ENCODE data around the gene CGN.

CGN gene

DNA sequence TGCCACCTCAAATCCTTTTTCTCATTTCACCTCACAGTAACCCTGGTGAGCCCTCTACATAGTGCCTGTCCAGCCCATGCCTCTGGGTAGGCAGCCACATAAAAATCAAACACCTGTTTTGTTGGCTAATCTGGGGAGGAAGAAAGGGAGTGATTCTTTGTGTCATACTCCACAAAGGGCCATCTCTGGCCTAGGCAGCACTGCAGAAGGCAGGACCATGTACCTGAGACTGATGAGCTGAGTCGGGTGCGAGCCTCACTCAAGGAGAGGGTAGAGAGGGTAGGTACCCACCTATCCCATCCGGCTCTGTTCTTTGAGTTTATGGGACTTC lies 36.7 kb downstream of the CGN start:
- no peak for DNase-seq (ENCODE audit: low spot score)

DNA sequence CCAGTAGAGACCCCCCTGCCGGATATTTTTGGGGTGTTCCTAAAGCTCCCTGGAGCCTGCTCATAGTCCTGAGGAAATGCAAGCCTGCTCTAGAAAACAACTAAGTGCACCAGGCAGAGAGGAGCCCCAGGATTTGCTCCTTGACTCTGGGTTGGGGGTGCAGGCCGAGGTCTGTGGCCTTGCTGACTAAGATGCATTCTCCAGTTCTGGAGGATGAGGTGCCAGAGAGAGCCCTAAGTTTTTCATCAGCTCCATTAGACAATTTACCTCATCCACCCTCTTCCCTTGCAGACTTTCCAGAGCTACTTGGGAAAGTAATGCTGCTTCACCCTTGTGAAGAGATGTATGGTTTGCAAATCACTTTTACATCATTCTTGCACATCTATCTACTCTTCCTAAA lies 38.0 kb downstream of the CGN start:
- no peak for DNase-seq (ENCODE audit: low spot score)

DNA sequence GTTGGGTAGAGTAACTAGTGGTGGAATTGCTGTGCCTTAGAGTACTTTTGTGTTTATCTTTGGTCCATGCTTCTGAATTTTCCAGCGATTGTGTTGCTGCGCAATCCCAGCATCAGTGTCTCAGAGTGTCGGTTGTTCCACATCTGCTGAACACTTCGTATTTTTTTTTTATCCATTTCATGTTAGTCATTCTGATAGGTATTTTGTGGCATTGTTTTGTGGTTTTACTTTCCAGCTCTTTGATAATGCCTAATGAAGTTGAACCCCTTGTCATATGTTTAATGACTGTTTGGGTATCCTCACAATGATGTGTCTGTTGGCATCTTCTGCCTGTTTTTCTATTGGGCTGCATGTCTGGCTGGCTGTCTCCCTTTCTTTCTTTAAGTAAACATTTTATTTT lies 42.5 kb downstream of the CGN start:
- peak; percentile 52 for DNase-seq (ENCODE audit: low spot score)

DNA sequence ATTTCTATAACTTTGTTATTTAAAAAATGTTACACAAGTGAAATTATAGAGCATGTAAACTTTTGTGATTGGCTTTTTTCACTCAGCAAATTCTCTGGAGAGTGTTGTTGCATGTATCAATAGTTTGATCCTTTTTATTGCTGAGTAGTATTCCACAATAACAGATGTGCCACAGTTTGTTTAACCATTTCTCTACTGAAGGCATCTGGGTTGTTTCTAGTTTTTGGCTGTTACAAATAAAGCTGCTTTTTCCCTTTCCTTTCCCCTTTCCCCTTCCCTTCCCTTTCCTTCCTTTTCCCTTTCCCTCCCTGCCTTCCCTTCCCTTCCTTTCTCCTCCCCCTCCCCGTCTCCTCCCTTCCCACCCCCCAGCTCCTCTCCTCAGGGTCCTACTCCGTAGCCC lies 44.9 kb downstream of the CGN start:
- DNase-seq (ENCODE audit: low spot score): no peak

DNA sequence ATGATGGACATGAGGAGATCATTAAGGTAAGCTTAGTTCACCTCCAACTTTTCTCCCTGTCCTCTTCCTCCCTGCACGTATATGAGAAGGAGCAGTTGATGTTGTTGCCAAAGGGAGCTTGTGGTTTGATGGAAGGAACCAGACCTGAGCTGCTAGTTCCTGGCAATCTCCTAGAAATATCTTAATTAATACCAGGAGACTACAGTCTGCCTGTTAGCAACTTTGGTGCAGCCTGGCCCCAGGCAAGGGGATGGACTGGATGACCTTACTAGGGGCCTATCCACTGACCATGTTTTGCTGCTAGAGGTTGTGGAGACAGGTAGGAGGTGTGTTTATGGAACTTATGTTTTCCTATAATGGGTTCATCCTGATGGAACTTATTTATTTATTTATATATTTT lies 51.5 kb downstream of the CGN start:
- DNase-seq (ENCODE audit: low spot score): no peak

DNA sequence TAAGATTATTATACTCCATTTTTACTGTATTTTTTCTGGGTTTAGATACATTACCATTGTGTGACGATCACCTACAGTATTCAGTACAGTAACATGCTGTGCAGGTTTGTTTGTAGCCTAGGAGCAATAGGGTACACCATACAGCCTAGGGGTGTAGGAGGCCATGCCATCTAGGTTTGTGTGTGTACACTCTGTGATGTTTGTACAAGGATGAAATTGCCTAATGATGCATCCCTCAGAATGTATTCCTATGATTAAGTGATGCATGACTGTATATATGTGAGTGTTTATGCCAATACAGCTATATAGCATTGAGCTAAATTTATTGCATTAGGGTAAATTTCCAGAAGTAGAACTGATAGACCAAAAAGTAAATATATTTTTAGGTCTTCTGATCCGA lies 52.2 kb downstream of the CGN start:
- DNase-seq (ENCODE audit: low spot score): no peak

DNA sequence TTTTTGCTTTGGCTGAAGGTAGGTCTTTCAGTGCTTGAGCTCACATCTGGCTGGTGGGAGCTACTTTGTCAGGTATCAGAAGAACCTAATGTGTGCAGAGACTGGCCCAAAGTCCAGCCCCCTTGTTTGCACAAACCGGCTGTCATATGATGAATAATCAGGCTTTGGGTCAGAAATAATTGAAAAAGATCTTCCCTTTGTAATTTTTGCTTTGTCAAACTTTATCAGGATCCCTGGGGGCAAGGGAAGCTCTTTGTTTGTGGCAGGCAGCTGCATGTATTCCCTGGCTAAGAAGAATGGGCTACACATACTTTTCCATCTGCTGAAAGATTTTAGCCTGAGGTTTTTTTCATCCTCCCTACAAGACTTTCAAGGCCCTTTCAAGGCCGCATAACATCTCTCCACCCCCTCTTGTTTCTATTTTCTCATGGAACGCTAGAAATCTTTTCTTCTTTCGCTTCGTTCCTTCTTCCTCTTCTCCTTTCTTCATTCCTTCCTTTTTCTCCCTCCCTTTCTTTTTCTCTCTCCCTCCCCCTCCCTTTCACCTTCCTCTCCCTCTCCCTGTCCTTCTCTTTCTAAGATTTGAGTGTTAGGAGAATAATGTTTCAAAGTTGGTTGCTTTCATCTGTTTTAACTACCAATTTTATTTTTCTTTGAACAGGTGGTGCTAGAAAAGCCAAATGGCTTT lies 54.5 kb downstream of the CGN start:
- no peak for DNase-seq (ENCODE audit: low spot score)

DNA sequence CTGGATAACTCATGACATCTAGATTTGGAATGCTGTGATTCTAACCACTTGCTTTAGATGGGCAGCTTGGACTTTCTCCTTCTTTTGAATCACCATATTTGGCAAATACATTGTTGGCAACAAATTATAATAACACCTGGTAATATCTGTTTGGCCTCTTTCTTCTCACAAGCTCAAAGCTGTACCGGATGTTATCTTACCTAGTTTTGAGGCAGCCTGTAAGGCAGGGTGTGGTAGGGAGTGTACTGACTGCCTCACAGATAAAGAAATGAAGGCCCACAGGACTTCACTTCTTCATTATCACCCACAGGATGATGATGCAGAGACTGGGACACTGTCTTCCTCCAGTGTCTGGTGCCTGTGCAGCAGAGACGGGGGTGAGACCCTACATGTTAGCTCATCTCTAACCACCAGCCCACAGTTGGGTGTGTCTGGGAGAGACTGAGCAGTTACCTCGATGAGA lies 57.5 kb downstream of the CGN start:
- DNase-seq (ENCODE audit: low spot score): no peak

DNA sequence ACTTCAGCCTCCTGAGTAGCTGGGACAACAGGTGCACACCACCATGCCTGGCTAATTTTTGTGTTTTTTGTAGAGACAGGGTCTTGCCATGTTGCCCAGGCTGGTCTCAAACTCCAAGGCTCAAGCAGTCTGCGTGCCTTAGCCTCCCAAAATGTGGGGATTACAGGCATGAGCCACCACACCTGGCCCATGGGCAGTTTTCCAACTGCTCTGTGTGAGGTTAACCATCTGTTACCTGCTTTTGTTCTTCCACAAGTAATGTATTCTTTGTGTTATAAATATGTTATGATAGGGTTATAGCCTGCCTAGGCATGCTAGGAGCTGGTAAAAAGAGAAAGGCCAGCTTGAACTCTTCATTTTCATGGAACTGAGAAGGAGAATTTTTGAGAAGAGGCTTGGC lies 59.6 kb downstream of the CGN start:
- DNase-seq (ENCODE audit: low spot score): no peak

DNA sequence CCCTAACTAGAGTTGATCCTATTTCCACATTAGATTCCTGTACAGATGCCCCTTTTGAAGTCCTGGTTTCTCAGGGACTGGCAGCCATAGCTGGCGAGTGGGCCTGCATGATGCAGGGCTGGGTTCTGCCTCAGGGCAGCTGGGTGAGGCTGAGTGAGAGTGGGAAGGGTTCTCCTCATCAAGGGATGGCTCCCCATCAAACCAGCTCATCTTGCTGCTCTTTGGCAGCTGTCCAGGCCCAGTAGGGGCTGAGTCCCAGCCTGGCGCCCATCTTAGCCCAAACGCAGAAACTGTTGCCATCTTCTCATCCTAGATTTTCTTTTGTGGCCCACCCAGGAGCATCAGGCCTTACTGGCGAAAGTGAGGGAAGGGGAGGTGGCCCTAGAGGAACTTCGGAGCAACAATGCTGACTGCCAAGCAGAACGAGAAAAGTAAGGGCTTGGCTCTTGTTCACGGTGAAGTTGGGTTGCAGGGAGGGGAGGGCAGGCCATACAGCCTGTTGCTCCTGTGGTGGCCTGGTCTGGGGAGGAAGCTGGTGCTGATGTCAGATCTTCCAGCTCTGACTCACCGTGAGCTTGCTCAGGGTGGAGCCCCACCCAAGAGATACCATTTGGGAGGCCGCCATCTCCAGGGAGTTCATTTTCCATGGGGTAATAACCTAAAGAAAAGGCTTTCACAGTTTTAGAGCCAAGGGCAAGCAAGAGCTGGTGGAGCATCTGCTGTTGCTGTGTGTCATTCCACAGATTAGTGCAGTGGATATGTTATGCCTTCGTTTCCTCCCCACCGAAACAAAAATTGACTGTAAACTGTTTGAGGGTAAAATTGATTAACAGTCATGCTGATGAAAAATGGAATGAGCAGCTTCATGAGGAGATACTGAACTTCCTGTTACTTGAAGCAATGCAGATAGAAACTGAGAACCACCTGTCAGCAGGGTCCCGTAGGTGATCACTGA lies 63.7 kb downstream of the CGN start:
- peak; percentile 94 for DNase-seq (ENCODE audit: low spot score)

DNA sequence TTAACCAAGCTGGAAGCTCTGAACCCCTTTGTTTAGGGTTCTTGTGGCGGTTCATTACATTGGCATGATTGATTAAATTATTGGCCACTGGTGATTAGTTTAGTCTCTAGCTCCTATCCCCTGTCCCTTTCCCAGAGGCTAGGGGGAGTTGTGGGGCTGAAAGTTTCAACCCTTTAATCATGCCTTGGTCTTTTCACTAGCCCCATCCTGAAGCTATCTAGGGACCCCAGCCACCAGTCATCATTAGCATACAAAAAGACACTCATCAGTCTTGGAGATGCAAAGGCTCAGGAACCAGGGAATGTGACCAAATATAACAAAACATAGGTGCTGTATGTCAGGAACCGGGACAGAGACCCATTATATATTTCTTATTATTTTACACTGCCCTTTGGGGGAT lies 66.0 kb downstream of the CGN start:
- no peak for DNase-seq (ENCODE audit: low spot score)

DNA sequence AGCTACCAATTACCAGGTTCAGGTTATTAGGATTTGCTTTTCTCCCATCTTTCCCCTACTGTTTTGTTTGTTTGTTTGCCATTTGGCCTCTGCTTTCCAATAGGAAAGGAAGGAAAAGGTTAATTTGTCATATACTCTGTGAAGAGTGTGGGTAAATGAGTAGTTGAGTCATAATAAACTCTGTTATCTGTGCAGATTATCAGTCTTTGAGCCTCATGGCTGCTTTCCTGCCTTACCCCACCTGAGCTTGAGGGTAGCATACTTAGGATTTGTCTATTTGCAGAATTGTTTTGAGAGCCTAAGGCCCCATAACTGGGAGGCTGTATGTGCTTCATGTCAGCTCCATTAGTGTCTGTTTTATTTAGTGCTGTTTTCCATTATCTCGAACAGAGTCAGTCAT lies 67.8 kb downstream of the CGN start:
- no peak for DNase-seq (ENCODE audit: low spot score)

DNA sequence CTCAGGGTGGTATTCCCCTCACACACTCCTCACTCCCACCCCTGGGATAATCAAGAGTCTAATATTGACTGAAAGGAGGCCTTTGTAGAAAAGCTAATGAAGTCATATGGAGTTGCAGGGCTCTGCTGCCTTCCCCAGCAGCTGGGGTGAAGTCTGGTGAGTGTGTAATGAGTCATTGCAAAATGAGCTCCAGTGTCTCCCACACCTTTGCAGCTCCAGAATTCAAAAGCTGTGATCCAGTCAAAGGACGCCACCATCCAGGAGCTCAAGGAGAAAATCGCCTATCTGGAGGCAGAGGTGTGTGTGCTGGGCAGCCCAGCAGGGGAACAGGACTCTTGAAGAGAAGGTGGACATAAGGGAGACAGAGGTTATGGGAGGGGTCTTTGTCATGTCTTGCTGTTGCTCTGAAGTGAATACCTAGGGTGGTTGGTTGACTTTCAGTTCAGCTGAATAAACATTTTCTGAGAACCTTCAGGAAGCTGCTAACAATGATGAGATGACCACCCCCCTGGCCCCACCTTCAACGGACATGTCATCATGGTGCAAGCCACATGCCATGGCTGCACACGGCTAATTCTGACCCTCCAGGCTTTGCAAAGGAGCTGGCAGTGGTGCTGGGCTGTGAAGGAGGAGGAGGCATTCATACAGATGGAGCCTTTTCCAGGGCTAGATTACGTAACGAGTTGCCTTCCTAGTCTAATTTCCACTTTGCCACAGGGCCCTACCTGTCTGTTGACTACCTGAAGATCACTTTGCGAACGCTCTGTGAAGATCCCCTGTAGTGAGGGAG lies 68.4 kb downstream of the CGN start:
- peak; percentile 54 for DNase-seq (ENCODE audit: low spot score)

DNA sequence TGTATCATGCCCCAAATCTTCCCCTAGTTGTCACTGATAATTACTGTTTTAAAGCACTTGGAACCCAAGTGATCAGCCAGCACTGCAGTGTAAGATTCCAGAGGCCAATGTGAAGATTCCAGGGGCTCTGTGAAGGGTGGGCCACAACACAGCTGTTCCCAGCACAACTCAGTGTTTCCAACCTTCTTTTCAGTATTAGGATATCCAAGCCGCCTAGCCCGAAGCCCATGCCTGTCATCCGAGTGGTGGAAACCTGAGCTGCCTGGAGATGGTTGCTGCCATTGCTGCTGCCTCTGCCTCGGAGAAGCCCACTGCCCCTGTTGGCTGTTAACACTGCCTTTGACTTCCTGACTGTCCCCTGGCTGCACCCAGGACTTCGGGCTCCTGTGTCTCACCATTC lies 70.3 kb downstream of the CGN start:
- DNase-seq (ENCODE audit: low spot score): no peak

DNA sequence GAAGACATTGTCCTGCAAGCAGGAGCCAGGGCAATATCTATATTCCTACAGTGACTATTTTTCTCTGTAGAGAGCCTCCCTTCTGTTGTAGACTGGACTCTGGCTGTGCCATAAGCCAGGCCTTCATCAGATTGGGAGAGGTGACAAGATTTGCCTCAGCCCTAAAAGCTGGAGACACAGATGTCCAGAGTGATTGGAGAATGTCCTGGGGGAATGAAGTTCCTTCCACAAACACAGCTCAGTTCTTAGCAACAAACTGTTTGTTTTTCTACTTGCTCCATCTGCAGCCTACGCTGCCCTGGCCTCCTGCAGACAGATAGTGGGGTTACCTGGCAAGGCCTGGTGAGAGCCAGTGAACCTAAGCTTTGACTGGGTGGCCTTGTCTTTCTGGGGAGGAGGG lies 70.7 kb downstream of the CGN start:
- no peak for DNase-seq (ENCODE audit: low spot score)

DNA sequence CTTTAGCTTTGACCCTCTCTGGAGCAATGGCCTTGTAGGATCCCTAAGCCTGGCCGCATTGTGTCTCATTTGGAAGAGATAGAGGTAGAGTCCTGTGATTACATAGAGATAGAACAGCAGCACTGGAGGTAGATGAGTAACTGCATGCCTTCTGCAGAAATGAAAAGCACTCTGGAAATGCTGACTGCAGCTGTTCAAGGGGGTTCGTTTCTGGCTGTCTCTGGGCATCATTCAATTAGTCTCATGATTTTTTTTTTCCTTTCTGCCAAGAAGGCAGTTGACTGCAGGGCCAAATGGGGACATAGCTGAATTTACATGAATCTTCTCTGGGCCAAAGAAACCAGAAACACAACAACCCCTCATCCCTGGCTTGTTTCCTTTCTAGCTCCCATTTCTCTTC lies 72.6 kb downstream of the CGN start:
- no peak for DNase-seq (ENCODE audit: low spot score)

DNA sequence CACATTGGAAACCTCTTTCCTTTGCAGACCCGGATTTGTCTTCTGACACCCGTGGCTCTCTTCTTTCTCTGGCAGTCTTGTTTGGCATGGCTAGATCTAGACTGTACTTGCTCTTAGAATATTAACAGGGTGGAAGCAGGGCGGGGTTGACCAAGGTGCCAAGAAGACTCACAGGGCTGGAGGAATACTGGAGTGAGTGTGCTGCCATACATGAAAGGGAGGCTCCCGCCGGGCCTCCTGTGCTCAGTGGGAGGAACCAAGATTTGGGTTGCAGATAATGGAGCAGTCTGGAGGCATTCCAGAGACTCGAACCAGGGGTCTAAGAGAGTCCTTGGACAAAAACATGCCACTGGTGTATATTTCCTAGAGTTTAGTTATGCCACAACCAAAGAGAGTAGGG lies 73.1 kb downstream of the CGN start:
- DNase-seq (ENCODE audit: low spot score): no peak

DNA sequence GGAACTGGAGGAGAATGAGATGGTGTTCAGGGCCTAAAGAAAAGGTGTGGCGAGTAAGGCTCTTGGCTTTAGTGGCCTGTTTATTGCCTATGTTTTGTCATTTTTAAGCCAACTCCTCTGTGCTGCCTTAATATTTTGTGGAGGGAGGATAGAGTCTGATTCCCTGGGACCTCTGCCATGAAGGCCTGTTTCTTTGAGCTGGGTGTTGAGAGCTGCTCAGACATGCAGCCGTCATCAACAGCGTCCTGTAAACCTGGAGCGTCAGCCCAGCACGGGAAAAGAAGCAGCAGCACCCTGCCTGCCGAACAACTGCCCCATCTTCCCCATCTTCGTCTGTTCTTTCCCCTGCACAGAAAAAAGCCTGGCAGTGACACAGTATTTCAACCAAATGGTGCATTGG lies 73.6 kb downstream of the CGN start:
- no peak for DNase-seq (ENCODE audit: low spot score)

DNA sequence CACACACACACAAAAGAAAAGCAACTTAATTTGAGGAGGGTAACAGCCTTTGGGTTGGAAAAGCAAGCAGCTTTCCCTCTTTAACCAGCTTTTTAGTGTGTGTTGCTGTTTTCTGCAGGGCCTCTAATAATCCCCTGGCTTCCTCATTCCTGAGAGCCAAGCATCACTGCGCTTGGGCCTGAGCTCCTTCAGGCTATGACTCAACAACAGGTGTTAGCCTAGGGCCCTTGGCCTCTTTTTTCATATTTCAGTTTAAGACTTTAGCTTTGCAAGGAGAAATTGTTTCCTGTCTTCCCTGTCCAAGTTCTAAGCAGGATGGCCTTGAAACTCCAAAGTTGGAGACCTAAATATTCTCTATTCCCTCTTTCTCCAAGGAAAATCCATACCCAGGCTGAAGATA lies 74.4 kb downstream of the CGN start:
- peak; percentile 30 for DNase-seq (ENCODE audit: low spot score)
